SK-N-MC (cell line): ENCODE measurements around the gene HSD11B2.

ENCODE experiments used
- EZH2 ChIP-seq: fragments of 200-600 bp; sonication (generic); IDR thresholded peaks from one replicate; pipeline ENCODE4 v1.6.1; 2017; ENCODE audit warnings: antibody characterized with exemption
- POLR2AphosphoS5 ChIP-seq: IDR thresholded peaks from 2 replicates; pipeline ENCODE4 v1.6.1; 2012; ENCODE audit warnings: mild to moderate bottlenecking, low read depth, low read length, borderline replicate concordance

- no peak for TF ChIP-seq EZH2
- TF ChIP-seq POLR2AphosphoS5, result no peak
Observed at GRCh38 chr16:67456391-67457081, 25.6 kb downstream of the HSD11B2 start.
